Neuron (in vitro differentiated cells): ENCODE results near the gene U2AF1L4.

Experiments used
- H2AFZ ChIP-seq: one replicate; pipeline ENCODE4 v1.6.1; 2013; ENCODE audit warnings: low read depth, mild to moderate bottlenecking, inconsistent platforms, low read length, moderate library complexity
- H3K27me3 ChIP-seq: one replicate; pipeline ENCODE4 v1.6.1; 2013; ENCODE audit warnings: low read length; ENCODE audit not compliant: insufficient read depth
- H3K36me3 ChIP-seq: one replicate; pipeline ENCODE4 v1.6.1; 2013; ENCODE audit warnings: low read length; ENCODE audit not compliant: insufficient read depth
- H3K4me1 ChIP-seq: one replicate; pipeline ENCODE4 v1.6.1; 2013; ENCODE audit warnings: low read length; ENCODE audit not compliant: insufficient read depth
- H3K4me3 ChIP-seq: 2 replicates; pipeline ENCODE4 v1.5.1; 2013; ENCODE audit warnings: mild to moderate bottlenecking, low read length, moderate library complexity
- H3K9me3 ChIP-seq: one replicate; pipeline ENCODE4 v1.6.1; 2013; ENCODE audit warnings: low read length

The U2AF1L4 gene

GRCh38 chr19:35738021-35738886, 7.0 kb downstream of the U2AF1L4 start:
- peaks cover 50% of the 10 kb centered on the region for H3K36me3 ChIP-seq
- H2AFZ ChIP-seq: no peak overlapping the region
- no peak overlapping the region for H3K4me3 ChIP-seq
- no peaks in the 10 kb centered on the region for H3K9me3 ChIP-seq
- H3K4me1 ChIP-seq: peaks cover 5% of the 10 kb centered on the region
- no peaks in the 10 kb centered on the region for H3K27me3 ChIP-seq

GRCh38 chr19:35736913-35737886, 8.0 kb downstream of the U2AF1L4 start:
- H3K4me1 ChIP-seq: peaks cover 5% of the 10 kb centered on the region
- H2AFZ ChIP-seq: no peak overlapping the region
- no peaks in the 10 kb centered on the region for H3K27me3 ChIP-seq
- H3K4me3 ChIP-seq: no peak overlapping the region
- peaks cover 52% of the 10 kb centered on the region for H3K36me3 ChIP-seq
- no peaks in the 10 kb centered on the region for H3K9me3 ChIP-seq

DNA sequence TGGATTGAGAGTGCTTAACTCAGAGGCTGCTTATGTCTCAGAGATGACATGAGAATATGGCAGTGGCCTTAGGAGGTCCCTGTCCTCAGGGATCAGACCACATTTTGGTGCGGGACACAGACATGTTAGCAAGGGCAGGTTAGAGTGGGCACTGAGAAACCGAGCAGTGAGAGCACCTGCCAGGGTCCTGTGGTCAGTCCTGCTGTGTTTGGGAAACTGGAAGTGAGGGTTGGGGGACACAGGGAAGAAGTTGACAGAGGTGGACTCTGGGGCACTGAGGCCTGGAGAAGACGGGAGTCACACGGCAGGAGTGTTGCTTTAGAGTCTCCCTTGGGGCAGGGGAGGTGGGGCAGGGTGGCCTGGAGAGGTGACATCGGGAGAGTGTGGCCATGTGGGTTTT, 10.3 kb downstream of the U2AF1L4 start:
- peaks cover 74% of the 10 kb centered on the region for H3K36me3 ChIP-seq
- H3K4me1 ChIP-seq: peaks cover 4% of the 10 kb centered on the region
- H3K9me3 ChIP-seq: no peaks in the 10 kb centered on the region
- H2AFZ ChIP-seq: no peak overlapping the region
- no peaks in the 10 kb centered on the region for H3K27me3 ChIP-seq
- H3K4me3 ChIP-seq: no peak overlapping the region

GRCh38 chr19:35734273-35734672, 10.9 kb downstream of the U2AF1L4 start:
- Histone ChIP-seq H3K36me3 (peaks cover 80% of the 10 kb centered on the region), H3K4me1 (no peaks in the 10 kb centered on the region), H3K4me3 (no peak overlapping the region), H3K9me3 (no peaks in the 10 kb centered on the region), H2AFZ (no peak overlapping the region), H3K27me3 (no peaks in the 10 kb centered on the region)

DNA sequence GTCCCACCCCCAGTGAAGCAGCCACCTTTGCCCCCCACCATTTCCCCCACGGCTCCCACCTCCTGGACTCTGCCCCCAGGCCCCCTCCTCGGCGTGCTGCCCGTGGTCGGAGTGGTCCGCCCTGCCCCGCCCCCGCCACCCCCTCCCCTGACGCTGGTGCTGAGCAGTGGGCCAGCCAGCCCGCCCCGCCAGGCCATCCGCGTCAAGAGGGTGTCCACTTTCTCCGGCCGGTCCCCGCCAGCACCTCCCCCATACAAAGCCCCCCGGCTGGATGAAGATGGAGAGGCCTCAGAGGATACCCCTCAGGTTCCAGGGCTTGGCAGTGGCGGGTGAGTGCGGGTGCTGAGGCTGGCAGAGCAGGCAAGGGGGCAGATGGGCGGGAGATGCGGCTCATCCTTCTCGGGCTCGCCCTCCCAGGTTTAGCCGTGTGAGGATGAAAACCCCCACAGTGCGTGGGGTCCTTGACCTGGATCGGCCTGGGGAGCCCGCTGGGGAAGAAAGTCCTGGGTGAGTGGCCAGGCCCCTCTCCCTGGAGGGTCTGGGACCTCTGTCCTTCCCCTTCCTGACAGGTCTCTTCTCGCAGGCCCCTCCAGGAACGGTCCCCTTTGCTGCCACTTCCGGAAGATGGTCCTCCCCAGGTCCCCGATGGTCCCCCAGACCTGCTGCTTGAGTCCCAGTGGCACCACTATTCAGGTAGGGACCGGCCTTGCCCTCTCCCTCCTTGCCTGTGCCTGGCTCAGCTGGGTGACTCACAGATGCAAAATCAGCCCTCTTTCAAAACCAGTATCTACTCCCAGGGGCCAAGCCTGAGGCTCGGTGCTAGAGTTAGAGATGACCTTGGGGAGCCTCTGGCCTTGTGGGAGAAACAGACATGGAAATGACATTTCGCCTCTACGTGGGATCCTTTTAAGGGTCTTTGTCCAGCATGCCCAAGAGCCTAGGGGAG, 11.8 kb downstream of the U2AF1L4 start:
- no peaks in the 10 kb centered on the region for H3K4me1 ChIP-seq
- H2AFZ ChIP-seq: no peak overlapping the region
- no peaks in the 10 kb centered on the region for H3K27me3 ChIP-seq
- no peaks in the 10 kb centered on the region for H3K9me3 ChIP-seq
- no peak overlapping the region for H3K4me3 ChIP-seq
- peaks cover 83% of the 10 kb centered on the region for H3K36me3 ChIP-seq

- Histone ChIP-seq H3K27me3 (no peaks in the 10 kb centered on the region), H3K4me1 (no peaks in the 10 kb centered on the region), H3K4me3 (no peak overlapping the region), H3K36me3 (peaks cover 82% of the 10 kb centered on the region), H3K9me3 (no peaks in the 10 kb centered on the region), H2AFZ (no peak overlapping the region)
Observed at GRCh38 chr19:35732540-35733179, 12.6 kb downstream of the U2AF1L4 start.

- Histone ChIP-seq H3K36me3 (peaks cover 84% of the 10 kb centered on the region), H3K27me3 (no peaks in the 10 kb centered on the region), H3K9me3 (no peaks in the 10 kb centered on the region), H2AFZ (no peak overlapping the region), H3K4me3 (no peak overlapping the region), H3K4me1 (no peaks in the 10 kb centered on the region)
Observed at GRCh38 chr19:35731779-35732405, 13.3 kb downstream of the U2AF1L4 start.

DNA sequence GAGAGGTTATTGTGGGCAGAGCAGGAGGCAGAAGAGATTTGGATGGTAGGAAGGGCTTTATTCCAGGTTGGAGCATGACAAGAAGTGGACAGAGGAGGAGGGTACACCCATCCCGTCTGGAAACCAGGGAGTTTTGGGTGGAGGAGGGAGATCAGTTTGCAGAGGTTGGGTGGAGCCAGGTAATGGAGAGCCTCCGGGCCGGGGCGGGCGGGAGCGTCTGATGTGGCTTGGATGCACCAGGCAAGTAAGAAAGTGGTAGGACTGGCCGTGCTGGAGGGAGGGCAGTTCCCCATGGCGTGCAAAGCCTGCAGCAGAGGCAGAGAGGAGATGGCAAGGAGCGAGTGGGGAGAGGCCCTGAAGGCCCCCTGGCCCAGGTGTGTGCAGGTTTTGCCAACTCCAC, 13.9 kb downstream of the U2AF1L4 start:
- Histone ChIP-seq H3K27me3 (no peaks in the 10 kb centered on the region), H3K4me1 (no peaks in the 10 kb centered on the region), H3K9me3 (no peaks in the 10 kb centered on the region), H3K4me3 (no peak overlapping the region), H2AFZ (no peak overlapping the region), H3K36me3 (peaks cover 79% of the 10 kb centered on the region)

- Histone ChIP-seq H3K9me3 (no peaks in the 10 kb centered on the region), H3K36me3 (peaks cover 84% of the 10 kb centered on the region)
Observed at GRCh38 chr19:35730326-35730725, 14.9 kb downstream of the U2AF1L4 start.

GRCh38 chr19:35729763-35730162, 15.5 kb downstream of the U2AF1L4 start:
- Histone ChIP-seq H3K4me1 (no peaks in the 10 kb centered on the region), H3K27me3 (no peaks in the 10 kb centered on the region), H3K4me3 (no peak overlapping the region), H3K9me3 (no peaks in the 10 kb centered on the region), H3K36me3 (peaks cover 86% of the 10 kb centered on the region), H2AFZ (no peak overlapping the region)

More at GRCh38 chr19:35730326-35730725, 14.9 kb downstream of the U2AF1L4 start:
- Histone ChIP-seq H2AFZ (no peak overlapping the region), H3K4me3 (no peak overlapping the region), H3K4me1 (no peaks in the 10 kb centered on the region), H3K27me3 (no peaks in the 10 kb centered on the region)

- peaks cover 86% of the 10 kb centered on the region for H3K36me3 ChIP-seq
- H2AFZ ChIP-seq: no peak overlapping the region
- H3K4me1 ChIP-seq: no peaks in the 10 kb centered on the region
- no peak overlapping the region for H3K4me3 ChIP-seq
- no peaks in the 10 kb centered on the region for H3K27me3 ChIP-seq
- no peaks in the 10 kb centered on the region for H3K9me3 ChIP-seq
Observed at GRCh38 chr19:35729021-35729420, 16.2 kb downstream of the U2AF1L4 start.
